Smooth muscle cell (in vitro differentiated cells): ENCODE results near the gene DIPK1A. TPM values are rescaled to one million over a fixed set of nuclear protein-coding genes. Genes with fewer than 3 reads are reported as not detected.

Experiments
- DNase-seq: peaks from one replicate; lab custom pipeline; 2025; ENCODE audit not compliant: unreplicated experiment; lab: John Stamatoyannopoulos, UW
- H2AFZ ChIP-seq: fragments of 200-600 bp; sonication (generic); 2 replicates; pipeline ENCODE4 v1.6.0; 2016; ENCODE audit warnings: antibody characterized with exemption, low read depth, mild to moderate bottlenecking
- H3F3A ChIP-seq: fragments of 200-600 bp; sonication (generic); 2 replicates; pipeline ENCODE4 v1.6.0; 2017; ENCODE audit warnings: antibody characterized with exemption, low read depth
- H3K27ac ChIP-seq: fragments of 200-600 bp; sonication (generic); 2 replicates; pipeline ENCODE4 v1.5.1; 2016; ENCODE audit warnings: low read depth, mild to moderate bottlenecking
- H3K27me3 ChIP-seq: fragments of 200-600 bp; sonication (generic); 2 replicates; pipeline ENCODE4 v1.6.1; 2016; ENCODE audit warnings: low read depth, mild to moderate bottlenecking
- H3K36me3 ChIP-seq: fragments of 200-600 bp; sonication (generic); 2 replicates; pipeline ENCODE4 v1.5.1; 2016; ENCODE audit warnings: low read depth
- H3K4me1 ChIP-seq: fragments of 200-600 bp; sonication (generic); 2 replicates; pipeline ENCODE4 v1.5.1; 2016; ENCODE audit warnings: low read depth
- H3K4me2 ChIP-seq: fragments of 200-600 bp; sonication (generic); 2 replicates; pipeline ENCODE4 v1.6.0; 2016; ENCODE audit warnings: mild to moderate bottlenecking
- H3K4me3 ChIP-seq: fragments of 200-600 bp; sonication (generic); 2 replicates; pipeline ENCODE4 v1.5.1; 2016; ENCODE audit warnings: mild to moderate bottlenecking
- H3K79me2 ChIP-seq: fragments of 200-600 bp; sonication (generic); 2 replicates; pipeline ENCODE4 v1.6.0; 2016; ENCODE audit warnings: low read depth, mild to moderate bottlenecking
- H3K9ac ChIP-seq: fragments of 200-600 bp; sonication (generic); 2 replicates; pipeline ENCODE4 v1.6.0; 2016; ENCODE audit warnings: low read depth
- H3K9me3 ChIP-seq: fragments of 200-600 bp; sonication (generic); replicated peaks from 2 replicates; pipeline ENCODE4 v1.5.1; 2016; ENCODE audit warnings: low read depth
- H4K20me1 ChIP-seq: fragments of 200-600 bp; sonication (generic); 2 replicates; pipeline ENCODE4 v1.6.0; 2016; ENCODE audit warnings: low read depth
- WGBS: methylation state at CpG from one replicate; pipeline ENCODE4 v1.1.7; 2016; ENCODE audit warnings: low lambda C conversion rate; 5-methylcytosine and 5-hydroxymethylcytosine counted together
- polyA plus RNA-seq: library from polyadenylated mRNA; unstranded; fragments of >200 nt; fragmentation: Nextera tagmentation; extraction: Ambion mirVana; gene quantifications from 2 replicates; pipeline ENCODE4 v1.2.1, GENCODE V29; 2016
- total RNA-seq: library from RNA; depleted of rRNA; stranded (reverse); fragments of >200 nt; gene quantifications from 2 replicates; pipeline ENCODE4 v1.2.3, GENCODE V29; 2014
- TF ChIP-seq, protein P1 (sequence below): fragments of 200-600 bp; sonication (generic); IDR thresholded peaks from 2 replicates; pipeline ENCODE4 v1.5.1; 2017; ENCODE audit warnings: borderline replicate concordance, mild to moderate bottlenecking, antibody characterized with exemption; ENCODE audit not compliant: insufficient read depth, poor library complexity, severe bottlenecking

DIPK1A gene
- total and polyA plus RNA-seq, 2 experiments from 2014 or later = 7.3 to 8.3 TPM

DNA sequence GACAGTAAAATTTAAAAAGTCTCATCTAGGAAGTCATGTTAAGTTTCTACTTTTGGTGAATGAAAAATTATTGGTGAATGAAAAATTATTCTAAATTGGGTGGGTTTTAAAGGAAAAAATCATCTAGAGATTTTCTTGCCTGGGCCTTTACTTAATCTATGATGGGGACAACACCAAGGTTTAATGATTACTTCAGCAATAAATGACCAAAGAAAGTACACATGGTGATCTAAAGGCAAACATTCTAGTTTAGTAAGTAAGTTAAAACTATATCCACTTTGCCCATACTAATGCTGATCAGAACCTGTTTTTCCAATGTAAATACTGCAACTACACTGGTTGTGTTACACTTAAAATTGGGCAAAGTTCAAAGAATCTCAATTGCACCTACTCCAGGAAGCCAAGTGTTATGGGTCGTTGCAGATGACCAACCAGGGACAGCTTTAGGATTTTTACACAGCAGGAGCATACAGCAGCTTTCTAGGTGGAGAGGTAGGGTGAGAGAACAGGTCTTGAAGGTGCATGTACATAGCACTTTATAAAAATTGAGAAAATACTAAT lies 144.0 kb downstream of the DIPK1A start:
- no peaks in the 10 kb centered on the region for H3K79me2 ChIP-seq
- no peak overlapping the region for H2AFZ ChIP-seq
- H4K20me1 ChIP-seq = no peaks in the 10 kb centered on the region
- TF ChIP-seq, protein P1, sequence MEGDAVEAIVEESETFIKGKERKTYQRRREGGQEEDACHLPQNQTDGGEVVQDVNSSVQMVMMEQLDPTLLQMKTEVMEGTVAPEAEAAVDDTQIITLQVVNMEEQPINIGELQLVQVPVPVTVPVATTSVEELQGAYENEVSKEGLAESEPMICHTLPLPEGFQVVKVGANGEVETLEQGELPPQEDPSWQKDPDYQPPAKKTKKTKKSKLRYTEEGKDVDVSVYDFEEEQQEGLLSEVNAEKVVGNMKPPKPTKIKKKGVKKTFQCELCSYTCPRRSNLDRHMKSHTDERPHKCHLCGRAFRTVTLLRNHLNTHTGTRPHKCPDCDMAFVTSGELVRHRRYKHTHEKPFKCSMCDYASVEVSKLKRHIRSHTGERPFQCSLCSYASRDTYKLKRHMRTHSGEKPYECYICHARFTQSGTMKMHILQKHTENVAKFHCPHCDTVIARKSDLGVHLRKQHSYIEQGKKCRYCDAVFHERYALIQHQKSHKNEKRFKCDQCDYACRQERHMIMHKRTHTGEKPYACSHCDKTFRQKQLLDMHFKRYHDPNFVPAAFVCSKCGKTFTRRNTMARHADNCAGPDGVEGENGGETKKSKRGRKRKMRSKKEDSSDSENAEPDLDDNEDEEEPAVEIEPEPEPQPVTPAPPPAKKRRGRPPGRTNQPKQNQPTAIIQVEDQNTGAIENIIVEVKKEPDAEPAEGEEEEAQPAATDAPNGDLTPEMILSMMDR = no peak
- no peaks in the 10 kb centered on the region for H3K27me3 ChIP-seq
- H3K4me3 ChIP-seq = no peak overlapping the region
- WGBS = 89% methylated on average over 1 of the region's 1 CpG
- no peaks in the 10 kb centered on the region for H3F3A ChIP-seq
- no peaks in the 10 kb centered on the region for H3K36me3 ChIP-seq
- DNase-seq = no peak
- H3K27ac ChIP-seq = no peak overlapping the region
- H3K4me1 ChIP-seq = no peaks in the 10 kb centered on the region
- H3K9me3 ChIP-seq = no peaks in the 10 kb centered on the region
- H3K4me2 ChIP-seq = no peak overlapping the region
- H3K9ac ChIP-seq = no peak overlapping the region

- H3K9me3 ChIP-seq = no peaks in the 10 kb centered on the region
- no peak overlapping the region for H3K9ac ChIP-seq
- DNase-seq = no peak
- no peaks in the 10 kb centered on the region for H4K20me1 ChIP-seq
- H3K4me1 ChIP-seq = no peaks in the 10 kb centered on the region
- 80% methylated on average over 2 of the region's 2 CpGs for WGBS
- H3K79me2 ChIP-seq = no peaks in the 10 kb centered on the region
- H2AFZ ChIP-seq = peak overlapping the region; percentile 10
- no peaks in the 10 kb centered on the region for H3K36me3 ChIP-seq
- H3K27me3 ChIP-seq = no peaks in the 10 kb centered on the region
- no peak overlapping the region for H3K27ac ChIP-seq
- H3K4me3 ChIP-seq = no peak overlapping the region
- TF ChIP-seq, protein P1 = no peak
- H3K4me2 ChIP-seq = no peak overlapping the region
- no peaks in the 10 kb centered on the region for H3F3A ChIP-seq
These were observed 144.5 kb downstream of the DIPK1A start for GRCh38 chr1:92816732-92817131.

- TF ChIP-seq, protein P1 = no peak
- no peaks in the 10 kb centered on the region for H3K79me2 ChIP-seq
- H3K4me3 ChIP-seq = no peak overlapping the region
- no peaks in the 10 kb centered on the region for H3K4me1 ChIP-seq
- no peak overlapping the region for H3K9ac ChIP-seq
- no peak overlapping the region for H3K27ac ChIP-seq
- no peaks in the 10 kb centered on the region for H4K20me1 ChIP-seq
- H3K4me2 ChIP-seq = no peak overlapping the region
- H3K36me3 ChIP-seq = no peaks in the 10 kb centered on the region
- H2AFZ ChIP-seq = no peak overlapping the region
- DNase-seq = no peak
- H3K9me3 ChIP-seq = no peaks in the 10 kb centered on the region
- no peaks in the 10 kb centered on the region for H3F3A ChIP-seq
- no peaks in the 10 kb centered on the region for H3K27me3 ChIP-seq
These were observed 152.9 kb downstream of the DIPK1A start for GRCh38 chr1:92808381-92808780.

DNA sequence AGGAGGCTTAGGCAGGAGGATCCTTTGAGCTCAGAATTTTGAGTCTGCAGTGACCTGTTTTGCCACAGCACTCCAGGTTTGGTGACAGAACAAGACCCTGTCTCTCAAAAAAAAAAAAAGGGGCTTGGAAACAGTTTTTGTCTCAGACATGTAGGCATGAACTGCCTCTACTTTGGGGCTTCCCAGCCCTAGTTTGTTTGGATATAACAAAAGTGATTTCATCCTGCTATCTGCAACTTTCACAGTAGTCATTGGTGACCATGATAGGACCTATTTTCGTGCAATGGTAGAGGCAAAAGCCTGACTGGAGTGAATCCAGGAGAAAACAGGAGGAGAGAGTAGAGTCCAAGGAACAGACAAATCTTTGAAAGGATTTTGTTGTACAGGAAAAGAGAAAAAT lies 156.0 kb downstream of the DIPK1A start:
- H3K4me1 ChIP-seq = no peaks in the 10 kb centered on the region
- no peaks in the 10 kb centered on the region for H3K36me3 ChIP-seq
- H3F3A ChIP-seq = no peaks in the 10 kb centered on the region
- H3K9ac ChIP-seq = peak overlapping the region; percentile 42
- TF ChIP-seq, protein P1 = no peak
- no peaks in the 10 kb centered on the region for H4K20me1 ChIP-seq
- peak overlapping the region; percentile 43 for H3K4me2 ChIP-seq
- peak overlapping the region; percentile 50 for H2AFZ ChIP-seq
- H3K79me2 ChIP-seq = no peaks in the 10 kb centered on the region
- H3K27me3 ChIP-seq = no peaks in the 10 kb centered on the region
- DNase-seq = no peak
- H3K27ac ChIP-seq = peak overlapping the region; percentile 79
- no peaks in the 10 kb centered on the region for H3K9me3 ChIP-seq
- 69% methylated on average over 1 of the region's 1 CpG for WGBS
- no peak overlapping the region for H3K4me3 ChIP-seq
